Endothelial cell of umbilical vein (primary cell): ENCODE measurements around the gene DNMT3B.
"Not testable (repeated sequence)": the region's sequence is repeated elsewhere in the genome, so short reads cannot be mapped to it uniquely, and the experiment has no call there.

ENCODE experiments used
- CTCF ChIP-seq, 2 donors: IDR thresholded peaks; 1 replicate in 1 of 2; 2 replicates in 1 of 2; pipeline ENCODE4 v1.5.1; 2011; ENCODE audit warnings: low read length in 2 of 2, mild to moderate bottlenecking in 2 of 2, moderate library complexity in 2 of 2, control low read depth in 1 of 2, inconsistent platforms in 1 of 2, low read depth in 1 of 2; ENCODE audit not compliant: insufficient read depth in 1 of 2; ENCODE audit errors: extremely low read depth in 1 of 2
- POLR2A ChIP-seq: IDR thresholded peaks from 2 replicates; pipeline ENCODE4 v1.6.1; 2012; ENCODE audit warnings: low read depth, mild to moderate bottlenecking, control low read depth, low read length
- POLR2AphosphoS5 ChIP-seq: IDR thresholded peaks from 2 replicates; pipeline ENCODE4 v1.6.1; 2012; ENCODE audit warnings: low read depth, mild to moderate bottlenecking, control low read depth, low read length, moderate library complexity; ENCODE audit not compliant: insufficient read depth

GRCh38 chr20:32765230-32765875 is 3.2 kb downstream of the DNMT3B start:
- TF ChIP-seq CTCF (IDR thresholded peaks at IDR 0.05; ENCODE audit: extremely low read depth in 1 of 2, insufficient read depth in 1 of 2, low read depth in 1 of 2, low read length in 2 of 2); POLR2A; POLR2AphosphoS5: not testable (repeated sequence)
